HepG2 (cell line): ENCODE measurements around the gene EML2. TPM values are rescaled to one million over a fixed set of nuclear protein-coding genes. Genes with fewer than 3 reads are reported as not detected.
A peak's percentile ranks its signal among the peaks of the same experiment; 100 is the strongest.

Source experiments
- AHDC1 ChIP-seq: sonication (generic); formaldehyde crosslinking; IDR thresholded peaks from 2 replicates; pipeline ENCODE4 v1.5.1; 2020; ENCODE audit warnings: mild to moderate bottlenecking, missing genetic modification reagents, borderline replicate concordance
- CHCHD3 ChIP-seq: sonication (generic); formaldehyde crosslinking; IDR thresholded peaks from 2 replicates; pipeline ENCODE4 v1.8.0; 2022; ENCODE audit warnings: mild to moderate bottlenecking, missing genetic modification reagents, moderate library complexity
- HOXA9 ChIP-seq: sonication (generic); formaldehyde crosslinking; IDR thresholded peaks from 2 replicates; pipeline ENCODE4 v1.8.1; 2022; ENCODE audit warnings: missing genetic modification reagents, mild to moderate bottlenecking, moderate library complexity, borderline replicate concordance
- MAFK ChIP-seq, 2 experiments: IDR thresholded peaks in 1 of 2; conservative IDR thresholded peaks in 1 of 2; 2 replicates each; pipeline ENCODE4 v1.6.1; 2011; ENCODE audit warnings: improper control_type of control experiment in 2 of 2, low read length in 2 of 2
- MBNL3 ChIP-seq: fragments of 250-450 bp; sonication (Bioruptor Pico); conservative IDR thresholded peaks from 2 replicates; pipeline ENCODE4 v1.8.0; 2022; ENCODE audit warnings: mild to moderate bottlenecking, inconsistent platforms
- MED13 ChIP-seq: sonication (generic); formaldehyde crosslinking; IDR thresholded peaks from 2 replicates; pipeline ENCODE4 v1.5.0; 2020; ENCODE audit warnings: missing genetic modification reagents
- NKX3-1 ChIP-seq: sonication (generic); formaldehyde crosslinking; IDR thresholded peaks from 2 replicates; pipeline ENCODE4 v1.5.0; 2020; ENCODE audit warnings: missing genetic modification reagents
- POLR2AphosphoS5 ChIP-seq: IDR thresholded peaks from 2 replicates; pipeline ENCODE4 v1.6.1; 2012; ENCODE audit warnings: low read depth, low read length
- SAP130 ChIP-seq: IDR thresholded peaks from 2 replicates; pipeline ENCODE4 v1.6.1; 2016; ENCODE audit warnings: low read depth
- ZBTB2 ChIP-seq: sonication (generic); formaldehyde crosslinking; IDR thresholded peaks from 2 replicates; pipeline ENCODE4 v1.8.0; 2022; ENCODE audit warnings: low read depth, missing genetic modification reagents
- ZNF572 ChIP-seq: sonication (generic); formaldehyde crosslinking; IDR thresholded peaks from 2 replicates; pipeline ENCODE4 v1.5.1; 2020; ENCODE audit warnings: mild to moderate bottlenecking, missing genetic modification reagents
- ZNF574 ChIP-seq: sonication (generic); formaldehyde crosslinking; IDR thresholded peaks from 2 replicates; pipeline ENCODE4 v1.4.0; 2020; ENCODE audit warnings: missing genetic modification reagents
- ZNF7 ChIP-seq: IDR thresholded peaks from 2 replicates; pipeline ENCODE4 v1.6.1; 2016; ENCODE audit warnings: missing biosample characterization, missing genetic modification reagents
- ZNF792 ChIP-seq: IDR thresholded peaks from 2 replicates; pipeline ENCODE4 v1.6.1; 2016
- polyA plus RNA-seq, 8 experiments: library from polyadenylated mRNA; depleted of rRNA in 3 of 8; stranded (reverse) in 7 of 8; unstranded in 1 of 8; fragments of >200 nt; fragmentation: Illumina TruSeq in 4 of 8; extraction: Trizol in 4 of 8; gene quantifications; 2 replicates each; pipeline versions ENCODE4 v1.2.1 to v1.2.3, GENCODE V29; 2011 to 2016; ENCODE audit warnings: low read depth in 4 of 8, missing spikeins in 1 of 8, mixed read lengths in 1 of 8; ENCODE audit not compliant: insufficient read depth in 1 of 8
- total RNA-seq, 5 experiments: library from RNA; depleted of rRNA; stranded (reverse); fragments of >200 nt; fragmentation: Illumina TruSeq; extraction: Trizol; gene quantifications; 2 replicates each; pipeline ENCODE4 v1.2.3, GENCODE V29; 2016; ENCODE audit warnings: low read depth in 1 of 5
- TF ChIP-seq, protein P1 (sequence below): IDR thresholded peaks from 2 replicates; pipeline ENCODE4 v1.6.1; 2018; ENCODE audit warnings: missing genetic modification reagents, mild to moderate bottlenecking, missing compliant biosample characterization
- TF ChIP-seq, protein P2 (sequence below): sonication (generic); formaldehyde crosslinking; IDR thresholded peaks from 2 replicates; pipeline ENCODE4 v1.5.0; 2020; ENCODE audit warnings: mild to moderate bottlenecking, missing genetic modification reagents

The EML2 gene
- total and polyA plus RNA-seq, 2 of the 13 experiments (the other 11 are each of a cell fraction or from before 2014, with no cell fraction given) = 7.3 to 12.9 TPM

GRCh38 chr19:45569619-45570421 lies 69.4 kb downstream of the EML2 start (continued):
- TF ChIP-seq AHDC1 (CRISPR knock-in tag) (no peak), POLR2AphosphoS5 (no peak), HOXA9 (CRISPR knock-in tag) (no peak), SAP130 (CRISPR knock-in tag) (peak; percentile 38; the same call in 1 of the 2 replicates), NKX3-1 (CRISPR knock-in tag) (no peak), MED13 (no peak), CHCHD3 (CRISPR knock-in tag) (no peak), MAFK (conservative IDR thresholded peaks at IDR 0.05 in 1 of 2, IDR thresholded peaks at IDR 0.05 in 1 of 2; ENCODE audit: low read length in 2 of 2) (no peak), ZNF792 (CRISPR knock-in tag) (no peak), ZBTB2 (CRISPR knock-in tag) (no peak), ZNF7 (CRISPR knock-in tag) (no peak), MBNL3 (no peak), ZNF572 (CRISPR knock-in tag) (no peak), ZNF574 (no peak)
- TF ChIP-seq, protein P1, sequence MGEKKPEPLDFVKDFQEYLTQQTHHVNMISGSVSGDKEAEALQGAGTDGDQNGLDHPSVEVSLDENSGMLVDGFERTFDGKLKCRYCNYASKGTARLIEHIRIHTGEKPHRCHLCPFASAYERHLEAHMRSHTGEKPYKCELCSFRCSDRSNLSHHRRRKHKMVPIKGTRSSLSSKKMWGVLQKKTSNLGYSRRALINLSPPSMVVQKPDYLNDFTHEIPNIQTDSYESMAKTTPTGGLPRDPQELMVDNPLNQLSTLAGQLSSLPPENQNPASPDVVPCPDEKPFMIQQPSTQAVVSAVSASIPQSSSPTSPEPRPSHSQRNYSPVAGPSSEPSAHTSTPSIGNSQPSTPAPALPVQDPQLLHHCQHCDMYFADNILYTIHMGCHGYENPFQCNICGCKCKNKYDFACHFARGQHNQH (CRISPR knock-in tag) = 0 out of 2 replicates have a peak, but pooled peaks have one; percentile 42
- TF ChIP-seq, protein P2, sequence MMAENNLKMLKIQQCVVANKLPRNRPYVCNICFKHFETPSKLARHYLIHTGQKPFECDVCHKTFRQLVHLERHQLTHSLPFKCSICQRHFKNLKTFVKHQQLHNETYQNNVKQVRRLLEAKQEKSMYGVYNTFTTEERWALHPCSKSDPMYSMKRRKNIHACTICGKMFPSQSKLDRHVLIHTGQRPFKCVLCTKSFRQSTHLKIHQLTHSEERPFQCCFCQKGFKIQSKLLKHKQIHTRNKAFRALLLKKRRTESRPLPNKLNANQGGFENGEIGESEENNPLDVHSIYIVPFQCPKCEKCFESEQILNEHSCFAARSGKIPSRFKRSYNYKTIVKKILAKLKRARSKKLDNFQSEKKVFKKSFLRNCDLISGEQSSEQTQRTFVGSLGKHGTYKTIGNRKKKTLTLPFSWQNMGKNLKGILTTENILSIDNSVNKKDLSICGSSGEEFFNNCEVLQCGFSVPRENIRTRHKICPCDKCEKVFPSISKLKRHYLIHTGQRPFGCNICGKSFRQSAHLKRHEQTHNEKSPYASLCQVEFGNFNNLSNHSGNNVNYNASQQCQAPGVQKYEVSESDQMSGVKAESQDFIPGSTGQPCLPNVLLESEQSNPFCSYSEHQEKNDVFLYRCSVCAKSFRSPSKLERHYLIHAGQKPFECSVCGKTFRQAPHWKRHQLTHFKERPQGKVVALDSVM (CRISPR knock-in tag) = no peak
